ENCODE results near the gene GSTT4.

Gene GSTT4

DNA sequence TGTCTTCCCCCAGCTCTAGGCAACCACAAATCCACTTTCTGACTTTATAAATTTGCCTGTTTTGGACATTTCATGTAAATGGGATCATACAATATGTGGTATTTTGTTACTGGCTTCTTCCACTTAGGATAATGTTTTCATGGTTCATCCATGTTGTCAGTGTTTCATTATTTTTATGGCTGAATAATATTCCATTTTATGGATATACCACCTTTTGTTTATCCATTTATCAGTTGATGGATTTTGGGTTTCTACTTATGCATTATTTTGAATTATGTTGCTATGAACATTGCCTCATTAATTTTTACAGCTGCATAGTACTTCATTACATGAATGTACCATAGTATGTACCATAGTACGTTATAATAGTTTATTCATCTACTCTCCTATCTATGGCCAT lies 10.9 kb upstream of the GSTT4 start:
- Mint-ChIP-seq H3K27ac (ENCODE audit: low read depth) (no peak overlapping the region), H3K4me3 (no peak overlapping the region), H3K27me3 (no peaks in the 10 kb centered on the region), H3K9me3 (peaks cover 4% of the 10 kb centered on the region), H3K4me1 (peaks cover 42% of the 10 kb centered on the region), H3K36me3 (ENCODE audit: insufficient read depth) (peaks cover 13% of the 10 kb centered on the region)
- ATAC-seq (replicated peaks; ENCODE audit: extremely low read depth, poor library complexity, severe bottlenecking) (no peak), DNase-seq (ENCODE audit: low spot score in 2 of 2) (no peak)

DNA sequence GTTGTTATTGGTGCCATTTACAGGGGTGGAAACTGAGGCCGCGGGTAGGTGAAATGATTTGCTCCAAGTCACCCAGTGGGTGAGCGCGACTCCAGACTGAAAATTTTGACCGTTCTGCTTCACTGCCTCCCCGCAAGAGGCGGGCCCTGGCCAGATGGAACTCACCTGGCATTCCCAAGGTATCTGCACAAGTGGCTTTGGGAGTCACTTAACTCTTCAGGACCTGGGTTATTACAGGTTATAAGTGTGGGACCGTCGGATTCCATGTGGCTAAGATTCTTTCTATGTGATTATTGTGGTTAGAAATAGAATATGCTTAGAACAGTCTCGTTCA lies 6.4 kb upstream of the GSTT4 start:
- H3K27me3 Mint-ChIP-seq = no peaks in the 10 kb centered on the region
- H3K4me1 Mint-ChIP-seq = peaks cover 46% of the 10 kb centered on the region
- DNase-seq (ENCODE audit: low spot score in 2 of 2) (no peak), ATAC-seq (replicated peaks; ENCODE audit: extremely low read depth, poor library complexity, severe bottlenecking) (no peak)
- H3K4me3 Mint-ChIP-seq = peak overlapping the region; percentile 97
- peaks cover 4% of the 10 kb centered on the region for H3K9me3 Mint-ChIP-seq
- H3K27ac Mint-ChIP-seq (ENCODE audit: low read depth) = peak overlapping the region; percentile 98
- H3K36me3 Mint-ChIP-seq (ENCODE audit: insufficient read depth) = peaks cover 13% of the 10 kb centered on the region

DNA sequence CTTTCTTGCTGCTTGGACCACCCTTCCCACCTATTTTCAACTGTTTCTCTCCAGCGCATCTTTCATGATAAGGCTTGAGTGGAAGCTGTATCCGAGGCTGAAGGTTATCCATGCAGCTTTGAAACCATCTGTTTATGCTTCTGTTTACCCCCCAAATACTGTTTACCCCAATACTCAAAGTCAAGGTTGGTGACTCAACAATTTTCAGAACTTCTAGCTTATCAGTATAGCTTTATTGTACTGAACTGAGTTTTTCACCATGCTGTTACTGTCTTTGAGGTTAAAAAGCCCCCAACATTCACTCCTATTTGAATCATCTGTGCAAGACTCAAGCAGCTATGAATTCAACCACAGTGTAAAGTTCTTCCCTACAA lies 4.8 kb upstream of the GSTT4 start:
- Mint-ChIP-seq H3K4me1 (peaks cover 46% of the 10 kb centered on the region), H3K27ac (ENCODE audit: low read depth) (peak overlapping the region; percentile 98), H3K27me3 (no peaks in the 10 kb centered on the region), H3K4me3 (no peak overlapping the region), H3K36me3 (ENCODE audit: insufficient read depth) (peaks cover 13% of the 10 kb centered on the region), H3K9me3 (no peaks in the 10 kb centered on the region)
- ATAC-seq (replicated peaks; ENCODE audit: extremely low read depth, poor library complexity, severe bottlenecking) = no peak
- DNase-seq (ENCODE audit: low spot score in 2 of 2) = no peak

DNA sequence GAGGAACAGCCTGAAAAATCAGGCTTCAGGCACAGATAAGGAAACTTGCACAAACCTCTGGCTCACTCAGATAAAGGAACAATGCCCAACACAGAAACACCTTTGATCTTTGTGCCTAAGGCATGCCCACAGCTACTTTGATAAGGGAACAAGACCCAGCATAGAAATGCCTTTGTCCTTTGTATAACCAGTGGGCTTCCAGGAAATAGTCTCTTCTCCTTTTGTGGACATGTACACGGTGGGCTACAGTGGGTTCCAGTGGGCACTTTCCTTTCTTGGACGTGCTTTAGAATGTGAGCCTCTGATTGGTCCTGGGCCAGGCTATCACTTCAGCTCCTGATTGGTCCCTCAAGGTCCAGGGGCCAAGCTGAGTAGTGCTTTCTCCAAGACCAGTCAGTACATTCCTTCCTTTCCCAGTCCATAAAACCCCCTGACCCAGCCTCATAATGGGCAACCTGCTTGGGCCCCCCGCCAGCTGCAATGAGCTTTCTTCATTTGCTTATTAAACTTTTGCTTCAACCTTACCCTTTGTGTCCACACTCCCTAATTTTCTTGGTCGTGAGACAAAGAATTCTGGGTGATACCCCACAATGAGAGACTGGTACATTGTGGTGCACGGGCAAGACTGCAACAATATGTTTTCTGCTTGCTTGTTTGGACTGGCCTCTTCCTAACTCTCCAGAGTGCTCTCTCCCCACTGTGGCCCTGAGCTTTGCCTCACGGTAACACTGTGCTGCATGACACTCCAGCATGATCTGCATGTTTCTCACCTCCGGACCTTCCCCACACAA lies 4.2 kb upstream of the GSTT4 start:
- no peak for ATAC-seq (replicated peaks; ENCODE audit: extremely low read depth, poor library complexity, severe bottlenecking)
- H3K4me1 Mint-ChIP-seq = peaks cover 41% of the 10 kb centered on the region
- H3K27me3 Mint-ChIP-seq = no peaks in the 10 kb centered on the region
- H3K36me3 Mint-ChIP-seq (ENCODE audit: insufficient read depth) = peaks cover 13% of the 10 kb centered on the region
- H3K4me3 Mint-ChIP-seq = no peak overlapping the region
- no peaks in the 10 kb centered on the region for H3K9me3 Mint-ChIP-seq
- no peak overlapping the region for H3K27ac Mint-ChIP-seq (ENCODE audit: low read depth)
- no peak for DNase-seq (ENCODE audit: low spot score in 2 of 2)

DNA sequence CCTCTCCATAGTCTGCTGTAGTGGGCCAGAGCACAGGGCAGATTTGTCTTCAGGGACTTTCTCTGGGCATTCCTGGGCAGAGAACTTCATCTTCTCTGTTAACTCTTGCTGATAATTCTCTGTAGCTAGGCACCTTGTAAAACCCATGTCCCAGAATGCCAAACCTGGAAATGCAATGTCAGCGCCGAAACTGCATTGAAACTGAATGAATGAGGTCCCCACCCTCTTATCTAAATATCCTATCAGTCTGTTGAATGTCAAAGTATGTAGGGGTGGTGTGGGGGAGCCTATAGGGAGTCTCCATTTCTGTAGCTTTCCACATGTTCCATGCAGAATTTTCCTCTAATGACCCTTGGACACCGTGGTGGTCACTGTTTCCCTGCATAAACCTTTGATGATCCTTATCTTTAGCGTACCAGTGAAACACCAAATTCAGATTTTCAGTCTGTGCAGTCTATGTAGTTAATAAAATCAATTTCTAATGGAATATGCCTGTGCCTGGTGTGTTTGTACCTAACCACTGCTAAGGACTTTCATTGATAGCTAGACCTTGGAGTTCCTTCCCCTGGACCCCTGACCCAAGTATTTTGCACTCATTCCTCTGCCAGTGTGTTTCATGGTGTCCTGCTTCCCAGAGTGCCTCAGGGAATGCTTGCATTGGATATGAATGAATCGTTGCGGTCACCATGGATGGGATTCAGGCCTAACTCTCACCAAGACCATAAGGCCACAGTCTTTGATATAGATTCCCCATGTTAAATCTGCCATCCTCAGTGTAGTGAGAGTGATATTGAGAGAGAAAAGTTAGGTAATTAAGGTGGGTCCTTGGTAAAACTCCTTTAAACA lies 3.4 kb upstream of the GSTT4 start:
- H3K4me1 Mint-ChIP-seq = peaks cover 32% of the 10 kb centered on the region
- no peaks in the 10 kb centered on the region for H3K9me3 Mint-ChIP-seq
- H3K27me3 Mint-ChIP-seq = no peaks in the 10 kb centered on the region
- DNase-seq (ENCODE audit: low spot score in 2 of 2) (no peak), ATAC-seq (replicated peaks; ENCODE audit: extremely low read depth, poor library complexity, severe bottlenecking) (no peak)
- H3K36me3 Mint-ChIP-seq (ENCODE audit: insufficient read depth) = peaks cover 13% of the 10 kb centered on the region
- no peak overlapping the region for H3K27ac Mint-ChIP-seq (ENCODE audit: low read depth)
- H3K4me3 Mint-ChIP-seq = no peak overlapping the region

DNA sequence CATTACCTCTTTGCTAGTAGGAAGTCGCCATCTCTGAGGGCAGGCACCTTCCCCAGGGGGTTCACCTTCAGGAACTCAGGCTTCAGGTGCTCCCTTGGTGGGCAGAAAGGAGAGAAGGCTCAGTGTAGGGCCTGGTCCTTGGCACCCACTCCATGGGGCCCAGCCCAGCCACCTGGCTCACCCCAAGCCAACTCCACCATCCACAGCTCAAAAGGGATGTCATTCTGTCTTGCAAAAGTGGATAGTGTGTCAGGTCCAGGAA lies 2.7 kb upstream of the GSTT4 start:
- H3K27ac Mint-ChIP-seq (ENCODE audit: low read depth) = no peak overlapping the region
- ATAC-seq (replicated peaks; ENCODE audit: extremely low read depth, poor library complexity, severe bottlenecking) (no peak), DNase-seq (ENCODE audit: low spot score in 2 of 2) (no peak)
- no peak overlapping the region for H3K4me3 Mint-ChIP-seq
- peaks cover 28% of the 10 kb centered on the region for H3K4me1 Mint-ChIP-seq
- peaks cover 11% of the 10 kb centered on the region for H3K36me3 Mint-ChIP-seq (ENCODE audit: insufficient read depth)
- H3K27me3 Mint-ChIP-seq = no peaks in the 10 kb centered on the region
- no peaks in the 10 kb centered on the region for H3K9me3 Mint-ChIP-seq

DNA sequence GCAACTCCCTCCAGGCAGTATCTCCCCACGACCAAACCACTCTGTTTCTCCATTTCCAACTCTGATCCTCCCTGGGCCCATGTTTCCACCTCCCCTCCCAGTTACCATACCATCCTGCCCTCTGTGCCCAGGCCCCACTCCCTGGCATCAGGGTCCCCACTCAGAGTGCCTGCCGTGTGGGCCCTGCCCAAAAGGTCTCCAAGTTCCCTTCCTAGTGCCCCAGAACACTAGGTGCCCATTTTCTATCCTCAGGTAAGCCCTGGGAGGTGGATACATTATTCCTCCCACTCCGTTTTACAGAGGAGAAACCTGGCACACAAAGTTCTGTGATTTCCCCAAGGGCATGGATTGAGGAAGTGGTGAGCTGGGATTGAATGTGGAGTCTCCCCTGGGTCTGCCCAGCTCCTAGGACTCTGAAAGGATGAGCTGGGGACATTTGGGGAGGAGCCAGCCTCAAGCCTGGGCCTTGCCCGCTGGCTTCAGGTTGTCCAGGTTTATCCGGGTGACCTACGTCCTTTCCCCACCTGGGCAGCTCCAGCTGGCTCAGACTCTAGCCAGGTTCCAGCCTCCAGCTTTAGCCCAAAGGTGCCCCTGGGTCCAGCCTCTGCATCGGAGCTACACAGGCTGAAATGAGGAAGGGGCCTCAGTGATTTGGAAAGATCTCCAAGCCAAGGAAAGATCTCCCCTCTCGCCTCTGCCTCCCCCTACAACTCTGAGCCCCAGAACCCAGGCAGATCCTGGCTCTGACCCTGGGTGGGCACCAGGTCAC lies 2.2 kb upstream of the GSTT4 start:
- Mint-ChIP-seq H3K4me1 (peaks cover 26% of the 10 kb centered on the region), H3K27ac (ENCODE audit: low read depth) (no peak overlapping the region), H3K4me3 (no peak overlapping the region), H3K9me3 (no peaks in the 10 kb centered on the region), H3K27me3 (no peaks in the 10 kb centered on the region), H3K36me3 (ENCODE audit: insufficient read depth) (peaks cover 11% of the 10 kb centered on the region)
- DNase-seq (ENCODE audit: low spot score in 2 of 2) = no peak
- ATAC-seq (replicated peaks; ENCODE audit: extremely low read depth, poor library complexity, severe bottlenecking) = no peak

GRCh38 chr22:24006914-24007214 lies 1.6 kb upstream of the GSTT4 start:
- Mint-ChIP-seq H3K27ac (ENCODE audit: low read depth) (no peak overlapping the region), H3K36me3 (ENCODE audit: insufficient read depth) (peaks cover 11% of the 10 kb centered on the region), H3K9me3 (no peaks in the 10 kb centered on the region), H3K4me3 (no peak overlapping the region), H3K27me3 (peaks cover 5% of the 10 kb centered on the region), H3K4me1 (peaks cover 23% of the 10 kb centered on the region)
- no peak for DNase-seq (ENCODE audit: low spot score in 2 of 2)
- ATAC-seq (replicated peaks; ENCODE audit: extremely low read depth, poor library complexity, severe bottlenecking) = no peak

- DNase-seq (ENCODE audit: low spot score in 2 of 2) (no peak), ATAC-seq (replicated peaks; ENCODE audit: extremely low read depth, poor library complexity, severe bottlenecking) (no peak)
- no peaks in the 10 kb centered on the region for H3K9me3 Mint-ChIP-seq
- peaks cover 10% of the 10 kb centered on the region for H3K27me3 Mint-ChIP-seq
- no peak overlapping the region for H3K27ac Mint-ChIP-seq (ENCODE audit: low read depth)
- H3K4me1 Mint-ChIP-seq = peaks cover 18% of the 10 kb centered on the region
- no peak overlapping the region for H3K4me3 Mint-ChIP-seq
- H3K36me3 Mint-ChIP-seq (ENCODE audit: insufficient read depth) = peaks cover 7% of the 10 kb centered on the region
Measured at GRCh38 chr22:24006207-24006913, 1.1 kb upstream of the GSTT4 start.

DNA sequence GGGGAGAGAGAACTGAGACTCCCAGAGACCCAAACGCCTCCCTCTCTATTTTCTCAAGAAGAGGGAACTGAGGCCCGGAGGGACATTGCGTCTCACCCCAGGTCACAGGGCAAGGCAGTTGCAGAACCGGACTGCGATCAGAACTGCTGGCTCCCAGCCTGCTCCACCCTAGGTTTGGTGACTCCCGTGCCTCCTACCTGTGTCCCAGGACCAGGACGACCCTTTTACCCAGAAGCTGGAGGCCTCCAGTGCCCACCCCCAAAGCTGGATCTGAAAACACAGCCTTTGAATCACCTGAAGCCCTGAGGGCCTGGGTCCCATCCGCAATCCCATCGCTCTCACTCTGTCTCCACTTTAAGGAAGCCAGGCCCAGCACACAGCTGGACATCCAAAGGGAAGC lies 1.4 kb downstream of the GSTT4 start:
- DNase-seq (ENCODE audit: low spot score in 2 of 2) = no peak
- Mint-ChIP-seq H3K36me3 (ENCODE audit: insufficient read depth) (no peaks in the 10 kb centered on the region), H3K4me1 (no peaks in the 10 kb centered on the region), H3K27ac (ENCODE audit: low read depth) (no peak overlapping the region), H3K4me3 (no peak overlapping the region), H3K9me3 (no peaks in the 10 kb centered on the region), H3K27me3 (peaks cover 11% of the 10 kb centered on the region)
- no peak for ATAC-seq (replicated peaks; ENCODE audit: extremely low read depth, poor library complexity, severe bottlenecking)

DNA sequence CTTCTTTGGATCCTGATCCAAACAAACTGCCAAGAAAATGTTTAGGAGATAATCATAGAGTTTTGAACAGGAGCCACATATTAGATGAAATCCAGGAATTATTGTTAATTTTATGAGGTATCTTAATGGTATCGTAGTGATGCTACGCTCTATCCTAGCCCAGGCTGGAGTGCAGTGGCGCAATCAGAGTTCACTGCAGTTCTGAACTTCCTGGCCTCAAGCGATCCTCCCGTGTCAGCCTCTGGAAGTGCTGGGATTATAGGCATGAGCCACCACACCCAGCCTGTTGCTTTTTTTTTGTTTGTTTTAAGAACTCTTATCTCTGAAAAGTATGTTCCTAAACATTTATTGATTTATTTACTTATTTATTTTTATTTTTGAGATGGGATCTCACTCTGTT lies 2.4 kb downstream of the GSTT4 start:
- H3K4me3 Mint-ChIP-seq = no peak overlapping the region
- H3K4me1 Mint-ChIP-seq = no peaks in the 10 kb centered on the region
- H3K9me3 Mint-ChIP-seq = no peaks in the 10 kb centered on the region
- H3K36me3 Mint-ChIP-seq (ENCODE audit: insufficient read depth) = no peaks in the 10 kb centered on the region
- H3K27ac Mint-ChIP-seq (ENCODE audit: low read depth) = no peak overlapping the region
- DNase-seq (ENCODE audit: low spot score in 2 of 2) (no peak), ATAC-seq (replicated peaks; ENCODE audit: extremely low read depth, poor library complexity, severe bottlenecking) (no peak)
- peaks cover 11% of the 10 kb centered on the region for H3K27me3 Mint-ChIP-seq

GRCh38 chr22:24002272-24002671 lies 3.0 kb downstream of the GSTT4 start:
- Mint-ChIP-seq H3K4me3 (no peak overlapping the region), H3K9me3 (no peaks in the 10 kb centered on the region), H3K27ac (ENCODE audit: low read depth) (no peak overlapping the region), H3K36me3 (ENCODE audit: insufficient read depth) (no peaks in the 10 kb centered on the region), H3K4me1 (no peaks in the 10 kb centered on the region), H3K27me3 (peaks cover 11% of the 10 kb centered on the region)
- DNase-seq (ENCODE audit: low spot score in 2 of 2) = no peak
- no peak for ATAC-seq (replicated peaks; ENCODE audit: extremely low read depth, poor library complexity, severe bottlenecking)

Data from central memory CD8-positive, alpha-beta T cell (primary cell).